ENCODE results near the gene MMGT1. TPM values are rescaled to one million over a fixed set of nuclear protein-coding genes. Genes with fewer than 3 reads are reported as not detected.

Gene MMGT1
- total RNA-seq, result 10 to 100 TPM; 31.2 to 43.7 (median 37.4) TPM

- H3K36me3 ChIP-seq, result no peaks in the 10 kb centered on the region
- peak; percentile 79 to 81 for DNase-seq
- peaks cover 0 to 7% of the 10 kb centered on the region in 2 donors for H3K4me1 ChIP-seq
- no peaks in the 10 kb centered on the region for H3K27me3 ChIP-seq
- WGBS, 2 donors, result 0% methylated on average over 22 to 32 of the region's 65 CpGs
- peak within 1 kb of the TSS; percentile 56 to 79 (median 78) for H3K4me3 ChIP-seq (replicated peaks in 1 of 3)
- intact Hi-C loops (cut with DNase I), result no loop called here
- H3K27ac ChIP-seq, result peak within 1 kb of the TSS; percentile 88 to 90 (median 89)
- TF ChIP-seq, protein P1, sequence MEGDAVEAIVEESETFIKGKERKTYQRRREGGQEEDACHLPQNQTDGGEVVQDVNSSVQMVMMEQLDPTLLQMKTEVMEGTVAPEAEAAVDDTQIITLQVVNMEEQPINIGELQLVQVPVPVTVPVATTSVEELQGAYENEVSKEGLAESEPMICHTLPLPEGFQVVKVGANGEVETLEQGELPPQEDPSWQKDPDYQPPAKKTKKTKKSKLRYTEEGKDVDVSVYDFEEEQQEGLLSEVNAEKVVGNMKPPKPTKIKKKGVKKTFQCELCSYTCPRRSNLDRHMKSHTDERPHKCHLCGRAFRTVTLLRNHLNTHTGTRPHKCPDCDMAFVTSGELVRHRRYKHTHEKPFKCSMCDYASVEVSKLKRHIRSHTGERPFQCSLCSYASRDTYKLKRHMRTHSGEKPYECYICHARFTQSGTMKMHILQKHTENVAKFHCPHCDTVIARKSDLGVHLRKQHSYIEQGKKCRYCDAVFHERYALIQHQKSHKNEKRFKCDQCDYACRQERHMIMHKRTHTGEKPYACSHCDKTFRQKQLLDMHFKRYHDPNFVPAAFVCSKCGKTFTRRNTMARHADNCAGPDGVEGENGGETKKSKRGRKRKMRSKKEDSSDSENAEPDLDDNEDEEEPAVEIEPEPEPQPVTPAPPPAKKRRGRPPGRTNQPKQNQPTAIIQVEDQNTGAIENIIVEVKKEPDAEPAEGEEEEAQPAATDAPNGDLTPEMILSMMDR (IDR thresholded peaks at IDR 0.05), result peak in 1 of 6 experiments; percentile 9
- TF ChIP-seq POLR2A (IDR thresholded peaks at IDR 0.05), result peak in 1 of 2 donors; percentile 50
- H3K9me3 ChIP-seq, result no peaks in the 10 kb centered on the region
These were observed at the start of gene MMGT1 for GRCh38 chrX:135973548-135974278. Gene MMGT1 (minus strand): TSS chrX:135973988. CDS start chrX:135973675, 313 bp downstream.

DNA sequence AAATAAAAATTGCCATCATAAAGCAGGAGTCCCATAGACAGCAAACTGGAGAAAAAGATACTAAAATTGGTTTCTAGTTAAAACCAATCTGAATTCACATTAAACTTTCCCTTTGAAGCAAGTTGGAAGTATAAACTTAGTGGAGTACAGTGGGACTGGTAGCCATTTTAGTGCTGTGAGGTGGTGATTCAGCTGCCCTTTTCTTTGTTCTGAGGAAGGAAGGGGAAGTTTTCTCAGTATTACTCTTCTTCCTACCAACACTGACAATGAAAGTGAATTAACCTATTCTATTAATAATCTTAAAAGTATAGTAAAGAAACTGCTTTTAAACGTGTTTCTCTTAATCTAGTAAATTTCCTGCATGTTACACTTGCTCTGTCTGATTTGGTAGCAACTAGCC, 48.1 kb upstream of the MMGT1 start:
- no peaks in the 10 kb centered on the region for H3K9me3 ChIP-seq
- H3K4me1 ChIP-seq, result no peaks in the 10 kb centered on the region
- 73 to 74% methylated on average over 1 of the region's 1 CpG for WGBS, 2 donors
- no peaks in the 10 kb centered on the region for H3K36me3 ChIP-seq
- no peak overlapping the region for H3K27ac ChIP-seq
- H3K27me3 ChIP-seq, result no peaks in the 10 kb centered on the region
- no peak for DNase-seq
- intact Hi-C loops (cut with DNase I), result no loop called here
- H3K4me3 ChIP-seq (replicated peaks in 1 of 3), result no peak overlapping the region
- TF ChIP-seq, protein P1 (IDR thresholded peaks at IDR 0.05), result no peak
- TF ChIP-seq POLR2A (IDR thresholded peaks at IDR 0.05), result no peak

- 96 to 100% methylated on average over 1 of the region's 1 CpG for WGBS, 2 donors
- no peak for DNase-seq
- H3K27ac ChIP-seq, result no peak overlapping the region
- H3K4me1 ChIP-seq, result no peaks in the 10 kb centered on the region
- no peak overlapping the region for H3K4me3 ChIP-seq (replicated peaks in 1 of 3)
- H3K27me3 ChIP-seq, result no peaks in the 10 kb centered on the region
- intact Hi-C loops (cut with DNase I), result no loop called here
- no peak for TF ChIP-seq POLR2A (IDR thresholded peaks at IDR 0.05)
- TF ChIP-seq, protein P1 (IDR thresholded peaks at IDR 0.05), result no peak
- no peaks in the 10 kb centered on the region for H3K9me3 ChIP-seq
- H3K36me3 ChIP-seq, result no peaks in the 10 kb centered on the region
These were observed 47.4 kb upstream of the MMGT1 start for GRCh38 chrX:136021160-136021559.

- H3K9me3 ChIP-seq, result no peaks in the 10 kb centered on the region
- TF ChIP-seq POLR2A (IDR thresholded peaks at IDR 0.05), result no peak
- TF ChIP-seq, protein P1 (IDR thresholded peaks at IDR 0.05), result no peak
- 90 to 94% methylated on average over 5 of the region's 5 CpGs for WGBS, 2 donors
- no peak overlapping the region for H3K27ac ChIP-seq
- intact Hi-C loops (cut with DNase I), result no loop called here
- DNase-seq, result no peak
- no peaks in the 10 kb centered on the region for H3K36me3 ChIP-seq
- no peaks in the 10 kb centered on the region for H3K4me1 ChIP-seq
- H3K27me3 ChIP-seq, result no peaks in the 10 kb centered on the region
- H3K4me3 ChIP-seq (replicated peaks in 1 of 3), result no peak overlapping the region
These were observed 45.4 kb upstream of the MMGT1 start for GRCh38 chrX:136019226-136019625.

DNA sequence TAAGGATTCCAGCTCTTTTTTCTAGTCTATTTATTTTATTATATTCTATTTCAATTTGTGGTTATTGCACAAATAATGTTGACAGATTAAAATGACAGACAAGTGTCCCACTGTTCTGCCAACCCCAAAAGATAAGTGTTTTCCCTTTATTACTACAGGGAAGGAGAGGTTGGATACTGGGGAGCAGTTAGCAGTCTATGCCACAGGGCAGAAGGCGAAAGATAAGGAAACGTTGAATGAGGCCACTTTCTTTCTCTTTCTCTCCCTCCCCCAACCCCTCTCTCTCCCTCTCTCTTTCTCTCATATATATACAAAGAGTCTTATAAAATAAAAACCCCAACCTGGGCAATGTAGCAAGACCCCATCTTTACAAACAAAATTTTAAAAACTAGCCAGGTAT, 43.1 kb upstream of the MMGT1 start:
- Histone ChIP-seq H3K4me3 (replicated peaks in 1 of 3) (no peak overlapping the region), H3K4me1 (no peaks in the 10 kb centered on the region), H3K27ac (no peak overlapping the region), H3K9me3 (no peaks in the 10 kb centered on the region), H3K27me3 (no peaks in the 10 kb centered on the region), H3K36me3 (no peaks in the 10 kb centered on the region)
- TF ChIP-seq, protein P1 (IDR thresholded peaks at IDR 0.05), result no peak
- no peak for TF ChIP-seq POLR2A (IDR thresholded peaks at IDR 0.05)
- intact Hi-C loops (cut with DNase I), result no loop called here
- no peak for DNase-seq
- 95 to 100% methylated on average over 2 of the region's 2 CpGs for WGBS, 2 donors

All from thyroid gland (tissue), 4 donors.